SK-MEL-5 (cell line): Measurements from ENCODE around the gene KRT6C. TPM values are rescaled to one million over a fixed set of nuclear protein-coding genes. Genes with fewer than 3 reads are reported as not detected.
"Not testable (repeated sequence)": the region's sequence is repeated elsewhere in the genome, so short reads cannot be mapped to it uniquely, and the experiment has no call there.

Experiments used
- DNase-seq: peaks from one replicate; pipeline ENCODE4 v3.0.0-alpha.2; 2016; ENCODE audit warnings: low read depth, low spot score
- in situ Hi-C: cut with HindIII; loops from 2 replicates; pipeline ENCODE4 v1.10.0; 2016; ENCODE audit warnings: low sequenced_read_pairs, high pct_unique_total_duplicates, low pct_unique_long_range_greater_than_20kb
- total RNA-seq: library from RNA; depleted of rRNA; stranded (reverse); fragments of >200 nt; shearing (Covaris generic); gene quantifications from 2 replicates; pipeline ENCODE4 v1.2.3, GENCODE V29; 2014

The KRT6C gene
- total RNA-seq, 1 experiment from 2014 or later, result not detected

- in situ Hi-C loops, result no loop called here
- DNase-seq, result peak; percentile 84
Measured at GRCh38 chr12:52506858-52507715, 33.5 kb upstream of the KRT6C start.

- no peak for DNase-seq
- in situ Hi-C loops, result no loop called here
Measured at GRCh38 chr12:52502877-52503276, 29.3 kb upstream of the KRT6C start.

- in situ Hi-C loops, result no loop called here
Measured at GRCh38 chr12:52501490-52501889, 27.9 kb upstream of the KRT6C start.

GRCh38 chr12:52500574-52500973 lies 27.0 kb upstream of the KRT6C start:
- DNase-seq, result peak; percentile 33
- in situ Hi-C loops, result not testable (repeated sequence)

More at GRCh38 chr12:52501490-52501889, 27.9 kb upstream of the KRT6C start:
- DNase-seq, result no peak

GRCh38 chr12:52499806-52500560 lies 26.4 kb upstream of the KRT6C start:
- no peak for DNase-seq
- in situ Hi-C loops, result no loop called here

GRCh38 chr12:52498946-52499345 lies 25.3 kb upstream of the KRT6C start:
- no peak for DNase-seq
- in situ Hi-C loops, result no loop called here

- in situ Hi-C loops, result no loop called here
- DNase-seq, result no peak
Measured at GRCh38 chr12:52497975-52498374, 24.4 kb upstream of the KRT6C start.

GRCh38 chr12:52496590-52497071 lies 23.0 kb upstream of the KRT6C start:
- no peak for DNase-seq
- in situ Hi-C loops, result no loop called here

GRCh38 chr12:52496054-52496453 lies 22.4 kb upstream of the KRT6C start:
- no peak for DNase-seq
- in situ Hi-C loops, result no loop called here

- in situ Hi-C loops, result no loop called here
- DNase-seq, result peak; percentile 26
Measured at GRCh38 chr12:52495389-52495788, 21.8 kb upstream of the KRT6C start.

GRCh38 chr12:52494518-52494917 lies 20.9 kb upstream of the KRT6C start:
- DNase-seq, result peak; percentile 8
- in situ Hi-C loops, result no loop called here

GRCh38 chr12:52494100-52494499 lies 20.5 kb upstream of the KRT6C start:
- in situ Hi-C loops, result no loop called here
- DNase-seq, result no peak

- DNase-seq, result no peak
- in situ Hi-C loops, result no loop called here
Measured at GRCh38 chr12:52493172-52493571, 19.6 kb upstream of the KRT6C start, which contains the start of gene KRT6A. Gene KRT6A (minus strand): TSS chr12:52493257. CDS start chr12:52493188, 69 bp downstream.

GRCh38 chr12:52492405-52492804 lies 18.8 kb upstream of the KRT6C start:
- DNase-seq, in situ Hi-C loops: not testable (repeated sequence)

GRCh38 chr12:52491495-52491894 lies 17.9 kb upstream of the KRT6C start:
- DNase-seq, in situ Hi-C loops: not testable (repeated sequence)

- in situ Hi-C loops, result no loop called here
- no peak for DNase-seq
Measured at GRCh38 chr12:52488736-52489135, 15.1 kb upstream of the KRT6C start.

GRCh38 chr12:52487744-52488443 lies 14.3 kb upstream of the KRT6C start:
- DNase-seq, in situ Hi-C loops: not testable (repeated sequence)

- no peak for DNase-seq
- in situ Hi-C loops, result no loop called here
Measured at GRCh38 chr12:52487211-52487610, 13.6 kb upstream of the KRT6C start.
